ENCODE results near the gene IFI30. TPM values are rescaled to one million over a fixed set of nuclear protein-coding genes. Genes with fewer than 3 reads are reported as not detected.

IFI30 gene
- total and polyA plus RNA-seq, 4 donors: 60.2 to 130 (median 109) TPM

DNA sequence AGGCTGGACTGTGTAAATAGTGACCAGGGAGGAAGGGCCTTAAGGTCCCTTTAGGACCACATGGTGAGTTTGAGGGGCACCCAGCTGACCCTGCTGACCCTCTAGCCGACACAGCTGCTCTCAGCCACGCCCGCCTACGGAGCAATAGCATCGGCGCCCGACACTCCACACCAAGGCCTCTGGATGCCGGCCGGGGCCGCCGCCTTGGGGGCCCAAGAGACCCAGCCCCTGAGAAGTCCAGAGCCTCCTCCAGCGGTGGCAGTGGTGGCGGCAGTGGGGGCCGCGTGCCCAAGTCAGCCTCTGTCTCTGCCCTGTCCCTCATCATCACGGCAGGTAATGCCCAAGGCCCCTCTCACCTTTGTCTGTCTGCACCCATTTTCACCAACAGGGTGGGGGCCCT, 29.3 kb upstream of the IFI30 start:
- Histone ChIP-seq H3K27ac (ENCODE audit: low read depth in 1 of 2, low read length in 2 of 2) (no peak overlapping the region), H3K9ac (ENCODE audit: low read depth in 1 of 2, low read length in 2 of 2) (no peak overlapping the region), H3K9me3 (ENCODE audit: control insufficient read depth in 4 of 4, low read length in 3 of 4) (no peaks in the 10 kb centered on the region), H3K27me3 (ENCODE audit: control insufficient read depth in 4 of 4, insufficient read depth in 4 of 4, low read length in 3 of 4) (no peaks in the 10 kb centered on the region), H3K4me1 (ENCODE audit: control insufficient read depth in 4 of 4, insufficient read depth in 4 of 4, low read length in 3 of 4) (peaks cover 0 to 4% (median 2%) of the 10 kb centered on the region in 4 donors), H3K36me3 (ENCODE audit: control insufficient read depth in 4 of 4, insufficient read depth in 3 of 4, low read depth in 1 of 4, low read length in 3 of 4) (peaks cover 24 to 52% (median 38%) of the 10 kb centered on the region in 4 donors), H3K4me3 (ENCODE audit: low read depth in 1 of 3, low read length in 3 of 3) (no peak overlapping the region)
- no peak for DNase-seq (ENCODE audit: low spot score)
- 93% methylated on average over 16 of the region's 16 CpGs for WGBS
- no peak for TF ChIP-seq RAD21 (IDR thresholded peaks at IDR 0.05)
- TF ChIP-seq EGR1 (IDR thresholded peaks at IDR 0.05; ENCODE audit: low read depth in 2 of 2): no peak
- TF ChIP-seq JUND (IDR thresholded peaks at IDR 0.05): no peak
- TF ChIP-seq FOXA2 (IDR thresholded peaks at IDR 0.05): no peak
- TF ChIP-seq TAF1 (conservative IDR thresholded peaks at IDR 0.05): no peak
- TF ChIP-seq GABPA (IDR thresholded peaks at IDR 0.05 in 1 of 2, conservative IDR thresholded peaks at IDR 0.05 in 1 of 2): no peak
- TF ChIP-seq, protein P1, sequence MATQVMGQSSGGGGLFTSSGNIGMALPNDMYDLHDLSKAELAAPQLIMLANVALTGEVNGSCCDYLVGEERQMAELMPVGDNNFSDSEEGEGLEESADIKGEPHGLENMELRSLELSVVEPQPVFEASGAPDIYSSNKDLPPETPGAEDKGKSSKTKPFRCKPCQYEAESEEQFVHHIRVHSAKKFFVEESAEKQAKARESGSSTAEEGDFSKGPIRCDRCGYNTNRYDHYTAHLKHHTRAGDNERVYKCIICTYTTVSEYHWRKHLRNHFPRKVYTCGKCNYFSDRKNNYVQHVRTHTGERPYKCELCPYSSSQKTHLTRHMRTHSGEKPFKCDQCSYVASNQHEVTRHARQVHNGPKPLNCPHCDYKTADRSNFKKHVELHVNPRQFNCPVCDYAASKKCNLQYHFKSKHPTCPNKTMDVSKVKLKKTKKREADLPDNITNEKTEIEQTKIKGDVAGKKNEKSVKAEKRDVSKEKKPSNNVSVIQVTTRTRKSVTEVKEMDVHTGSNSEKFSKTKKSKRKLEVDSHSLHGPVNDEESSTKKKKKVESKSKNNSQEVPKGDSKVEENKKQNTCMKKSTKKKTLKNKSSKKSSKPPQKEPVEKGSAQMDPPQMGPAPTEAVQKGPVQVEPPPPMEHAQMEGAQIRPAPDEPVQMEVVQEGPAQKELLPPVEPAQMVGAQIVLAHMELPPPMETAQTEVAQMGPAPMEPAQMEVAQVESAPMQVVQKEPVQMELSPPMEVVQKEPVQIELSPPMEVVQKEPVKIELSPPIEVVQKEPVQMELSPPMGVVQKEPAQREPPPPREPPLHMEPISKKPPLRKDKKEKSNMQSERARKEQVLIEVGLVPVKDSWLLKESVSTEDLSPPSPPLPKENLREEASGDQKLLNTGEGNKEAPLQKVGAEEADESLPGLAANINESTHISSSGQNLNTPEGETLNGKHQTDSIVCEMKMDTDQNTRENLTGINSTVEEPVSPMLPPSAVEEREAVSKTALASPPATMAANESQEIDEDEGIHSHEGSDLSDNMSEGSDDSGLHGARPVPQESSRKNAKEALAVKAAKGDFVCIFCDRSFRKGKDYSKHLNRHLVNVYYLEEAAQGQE (IDR thresholded peaks at IDR 0.05): no peak
- TF ChIP-seq, protein P2, sequence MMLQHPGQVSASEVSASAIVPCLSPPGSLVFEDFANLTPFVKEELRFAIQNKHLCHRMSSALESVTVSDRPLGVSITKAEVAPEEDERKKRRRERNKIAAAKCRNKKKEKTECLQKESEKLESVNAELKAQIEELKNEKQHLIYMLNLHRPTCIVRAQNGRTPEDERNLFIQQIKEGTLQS (IDR thresholded peaks at IDR 0.05): no peak
- TF ChIP-seq, protein P3, sequence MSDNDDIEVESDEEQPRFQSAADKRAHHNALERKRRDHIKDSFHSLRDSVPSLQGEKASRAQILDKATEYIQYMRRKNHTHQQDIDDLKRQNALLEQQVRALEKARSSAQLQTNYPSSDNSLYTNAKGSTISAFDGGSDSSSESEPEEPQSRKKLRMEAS (IDR thresholded peaks at IDR 0.05): no peak
- no peak for TF ChIP-seq RXRA (IDR thresholded peaks at IDR 0.05)
- TF ChIP-seq FOXA1 (IDR thresholded peaks at IDR 0.05): no peak
- no peak for TF ChIP-seq SP1 (IDR thresholded peaks at IDR 0.05)
- no peak for TF ChIP-seq HNF4A (conservative IDR thresholded peaks at IDR 0.05)
- no peak for TF ChIP-seq HNF4G (IDR thresholded peaks at IDR 0.05)
- TF ChIP-seq, protein P4, sequence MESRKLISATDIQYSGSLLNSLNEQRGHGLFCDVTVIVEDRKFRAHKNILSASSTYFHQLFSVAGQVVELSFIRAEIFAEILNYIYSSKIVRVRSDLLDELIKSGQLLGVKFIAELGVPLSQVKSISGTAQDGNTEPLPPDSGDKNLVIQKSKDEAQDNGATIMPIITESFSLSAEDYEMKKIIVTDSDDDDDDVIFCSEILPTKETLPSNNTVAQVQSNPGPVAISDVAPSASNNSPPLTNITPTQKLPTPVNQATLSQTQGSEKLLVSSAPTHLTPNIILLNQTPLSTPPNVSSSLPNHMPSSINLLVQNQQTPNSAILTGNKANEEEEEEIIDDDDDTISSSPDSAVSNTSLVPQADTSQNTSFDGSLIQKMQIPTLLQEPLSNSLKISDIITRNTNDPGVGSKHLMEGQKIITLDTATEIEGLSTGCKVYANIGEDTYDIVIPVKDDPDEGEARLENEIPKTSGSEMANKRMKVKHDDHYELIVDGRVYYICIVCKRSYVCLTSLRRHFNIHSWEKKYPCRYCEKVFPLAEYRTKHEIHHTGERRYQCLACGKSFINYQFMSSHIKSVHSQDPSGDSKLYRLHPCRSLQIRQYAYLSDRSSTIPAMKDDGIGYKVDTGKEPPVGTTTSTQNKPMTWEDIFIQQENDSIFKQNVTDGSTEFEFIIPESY (IDR thresholded peaks at IDR 0.05): no peak

DNA sequence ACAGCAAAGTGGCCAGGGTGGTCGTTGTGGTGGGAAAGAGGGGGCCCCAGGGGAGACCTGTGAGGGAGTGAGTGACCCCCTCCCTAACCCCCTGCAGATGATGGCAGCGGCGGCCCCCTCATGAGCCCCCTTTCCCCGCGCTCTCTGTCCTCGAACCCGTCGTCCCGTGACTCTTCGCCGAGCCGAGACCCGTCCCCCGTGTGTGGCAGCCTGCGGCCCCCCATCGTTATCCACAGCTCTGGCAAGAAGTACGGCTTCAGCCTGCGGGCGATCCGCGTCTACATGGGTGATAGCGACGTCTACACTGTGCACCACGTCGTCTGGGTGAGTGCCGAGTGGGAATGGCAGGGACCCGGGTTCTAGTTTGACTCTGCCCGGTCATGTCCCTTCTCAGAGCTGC, 28.7 kb upstream of the IFI30 start:
- Histone ChIP-seq H3K4me1 (ENCODE audit: control insufficient read depth in 4 of 4, insufficient read depth in 4 of 4, low read length in 3 of 4) (peaks cover 0 to 4% (median 2%) of the 10 kb centered on the region in 4 donors), H3K27me3 (ENCODE audit: control insufficient read depth in 4 of 4, insufficient read depth in 4 of 4, low read length in 3 of 4) (no peaks in the 10 kb centered on the region), H3K4me3 (ENCODE audit: low read depth in 1 of 3, low read length in 3 of 3) (no peak overlapping the region), H3K27ac (ENCODE audit: low read depth in 1 of 2, low read length in 2 of 2) (no peak overlapping the region), H3K9me3 (ENCODE audit: control insufficient read depth in 4 of 4, low read length in 3 of 4) (no peaks in the 10 kb centered on the region), H3K9ac (ENCODE audit: low read depth in 1 of 2, low read length in 2 of 2) (no peak overlapping the region), H3K36me3 (ENCODE audit: control insufficient read depth in 4 of 4, insufficient read depth in 3 of 4, low read depth in 1 of 4, low read length in 3 of 4) (peaks cover 25 to 52% (median 39%) of the 10 kb centered on the region in 4 donors)
- DNase-seq (ENCODE audit: low spot score): no peak
- 97% methylated on average over 28 of the region's 28 CpGs for WGBS
- TF ChIP-seq SP1 (IDR thresholded peaks at IDR 0.05) (no peak), TAF1 (conservative IDR thresholded peaks at IDR 0.05) (no peak), RAD21 (IDR thresholded peaks at IDR 0.05) (no peak), FOXA2 (IDR thresholded peaks at IDR 0.05) (no peak), RXRA (IDR thresholded peaks at IDR 0.05) (no peak), EGR1 (IDR thresholded peaks at IDR 0.05; ENCODE audit: low read depth in 2 of 2) (no peak), NR2F2 (IDR thresholded peaks at IDR 0.05) (no peak), GABPA (IDR thresholded peaks at IDR 0.05 in 1 of 2, conservative IDR thresholded peaks at IDR 0.05 in 1 of 2) (no peak), HNF4A (conservative IDR thresholded peaks at IDR 0.05) (no peak)
- TF ChIP-seq, protein P1 (IDR thresholded peaks at IDR 0.05): no peak
- TF ChIP-seq, protein P3 (IDR thresholded peaks at IDR 0.05): no peak
- TF ChIP-seq, protein P2 (IDR thresholded peaks at IDR 0.05): no peak
- TF ChIP-seq, protein P5, sequence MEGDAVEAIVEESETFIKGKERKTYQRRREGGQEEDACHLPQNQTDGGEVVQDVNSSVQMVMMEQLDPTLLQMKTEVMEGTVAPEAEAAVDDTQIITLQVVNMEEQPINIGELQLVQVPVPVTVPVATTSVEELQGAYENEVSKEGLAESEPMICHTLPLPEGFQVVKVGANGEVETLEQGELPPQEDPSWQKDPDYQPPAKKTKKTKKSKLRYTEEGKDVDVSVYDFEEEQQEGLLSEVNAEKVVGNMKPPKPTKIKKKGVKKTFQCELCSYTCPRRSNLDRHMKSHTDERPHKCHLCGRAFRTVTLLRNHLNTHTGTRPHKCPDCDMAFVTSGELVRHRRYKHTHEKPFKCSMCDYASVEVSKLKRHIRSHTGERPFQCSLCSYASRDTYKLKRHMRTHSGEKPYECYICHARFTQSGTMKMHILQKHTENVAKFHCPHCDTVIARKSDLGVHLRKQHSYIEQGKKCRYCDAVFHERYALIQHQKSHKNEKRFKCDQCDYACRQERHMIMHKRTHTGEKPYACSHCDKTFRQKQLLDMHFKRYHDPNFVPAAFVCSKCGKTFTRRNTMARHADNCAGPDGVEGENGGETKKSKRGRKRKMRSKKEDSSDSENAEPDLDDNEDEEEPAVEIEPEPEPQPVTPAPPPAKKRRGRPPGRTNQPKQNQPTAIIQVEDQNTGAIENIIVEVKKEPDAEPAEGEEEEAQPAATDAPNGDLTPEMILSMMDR (IDR thresholded peaks at IDR 0.05; ENCODE audit: low read depth, low read length, missing input control): no peak
